Measurements from ENCODE around the gene MLLT10.

The MLLT10 gene

DNA sequence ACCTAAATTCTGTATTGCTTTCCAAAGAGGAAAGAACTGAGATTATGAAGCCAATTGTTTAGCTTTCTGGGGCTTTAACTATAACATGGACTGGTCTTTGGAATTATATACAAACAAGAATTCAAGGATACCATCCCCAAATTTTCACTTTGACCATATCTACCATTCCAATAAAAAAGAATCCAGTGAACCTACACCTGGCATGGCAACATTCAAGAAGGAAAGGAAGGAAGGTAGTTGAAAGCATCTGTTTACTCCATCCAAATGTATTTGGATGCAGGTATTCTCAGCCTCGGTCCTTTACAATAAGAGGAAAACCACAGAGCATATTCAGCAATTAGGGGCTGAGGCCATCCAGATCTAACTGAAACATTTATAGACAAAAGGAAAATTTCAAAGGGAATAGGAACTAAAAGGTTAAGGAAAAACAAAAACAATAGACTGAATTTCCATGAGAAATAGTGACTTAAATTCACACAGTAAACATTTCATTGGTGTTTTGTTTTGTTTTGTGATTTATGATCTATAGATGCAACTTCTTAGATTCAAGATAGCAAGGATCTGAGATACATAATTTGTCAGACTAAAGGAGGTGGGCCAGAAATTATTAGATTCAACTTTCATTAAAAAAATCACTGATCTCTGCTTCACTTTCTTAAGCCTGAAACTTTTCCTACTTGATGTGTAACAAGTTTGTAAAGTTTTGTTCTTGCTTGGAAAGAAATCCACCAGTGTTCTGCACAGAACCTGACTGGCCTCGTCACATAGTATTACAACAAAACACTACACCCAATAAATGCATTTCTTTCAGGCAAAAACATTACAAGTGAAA lies 21.2 kb upstream of the MLLT10 start:
- no CpG with 5 or more reads among the region's 2 CpGs for WGBS
- DNase-seq, result peak; percentile 32
- Histone ChIP-seq H2BK120ac (ENCODE audit: low read depth, low read length) (no peak overlapping the region), H3K27ac (ENCODE audit: low read length, poor library complexity, severe bottlenecking) (no peak overlapping the region), H2BK5ac (ENCODE audit: low read depth, low read length, poor library complexity, severe bottlenecking) (no peak overlapping the region), H3K4me3 (ENCODE audit: insufficient read depth in 1 of 2, low read depth in 1 of 2, low read length in 2 of 2) (no peak overlapping the region), H3K4ac (ENCODE audit: low read depth in 1 of 2, low read length in 2 of 2) (no peak overlapping the region), H2AK5ac (ENCODE audit: low read length, severe bottlenecking) (no peak overlapping the region), H3K18ac (ENCODE audit: low read depth in 1 of 2, low read length in 2 of 2) (no peak overlapping the region), H3K27me3 (ENCODE audit: control insufficient read depth in 1 of 2, insufficient read depth in 1 of 2, low read length in 2 of 2) (no peaks in the 10 kb centered on the region), H4K91ac (ENCODE audit: low read length) (no peak overlapping the region), H3K4me2 (ENCODE audit: low read length, poor library complexity, severe bottlenecking) (no peak overlapping the region), H3K36me3 (ENCODE audit: control insufficient read depth in 1 of 2, insufficient read depth in 2 of 2, low read depth in 1 of 2, low read length in 2 of 2) (no peaks in the 10 kb centered on the region), H3K9me3 (ENCODE audit: control insufficient read depth, low read length) (no peaks in the 10 kb centered on the region), H2BK12ac (ENCODE audit: low read length in 2 of 2) (no peak overlapping the region), H2AFZ (ENCODE audit: low read depth, low read length) (no peak overlapping the region), H3K79me1 (replicated peaks; ENCODE audit: low read length, poor library complexity, severe bottlenecking) (no peaks in the 10 kb centered on the region), H3K9ac (ENCODE audit: low read length) (peak overlapping the region; percentile 13), H3K23ac (ENCODE audit: low read length in 2 of 2) (no peak overlapping the region), H3K4me1 (ENCODE audit: control insufficient read depth, insufficient read depth, low read depth, low read length) (peaks cover 25% of the 10 kb centered on the region), H3K14ac (ENCODE audit: low read length in 2 of 2) (no peak overlapping the region), H4K8ac (ENCODE audit: low read length) (no peak overlapping the region), H2BK15ac (ENCODE audit: low read depth, poor library complexity, severe bottlenecking) (no peak overlapping the region)

DNA sequence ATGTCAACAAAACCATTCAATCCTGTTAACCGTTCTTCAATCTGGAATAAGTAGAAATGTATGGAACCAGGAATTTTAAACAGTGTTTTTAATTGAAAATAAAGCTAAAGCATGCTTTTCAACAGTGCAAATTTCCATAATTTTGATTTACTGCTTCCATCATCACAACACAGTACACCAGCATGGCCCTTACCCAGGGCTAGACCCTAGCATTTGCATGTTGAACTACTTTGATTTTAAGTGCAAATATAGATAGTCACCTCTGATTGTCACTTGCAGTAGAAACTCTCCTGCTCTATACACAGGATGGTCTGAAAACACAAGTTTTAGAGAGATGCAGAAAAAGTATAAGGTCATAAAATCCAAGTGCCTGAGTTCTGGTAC lies 20.6 kb upstream of the MLLT10 start:
- no peak for DNase-seq
- H3K27me3 ChIP-seq (ENCODE audit: control insufficient read depth in 1 of 2, insufficient read depth in 1 of 2, low read length in 2 of 2), result no peaks in the 10 kb centered on the region
- H2BK120ac ChIP-seq (ENCODE audit: low read depth, low read length), result no peak overlapping the region
- no peak overlapping the region for H3K4ac ChIP-seq (ENCODE audit: low read depth in 1 of 2, low read length in 2 of 2)
- no peak overlapping the region for H4K91ac ChIP-seq (ENCODE audit: low read length)
- no peak overlapping the region for H3K4me2 ChIP-seq (ENCODE audit: low read length, poor library complexity, severe bottlenecking)
- no peak overlapping the region for H3K9ac ChIP-seq (ENCODE audit: low read length)
- no peak overlapping the region for H3K14ac ChIP-seq (ENCODE audit: low read length in 2 of 2)
- no peaks in the 10 kb centered on the region for H3K79me1 ChIP-seq (replicated peaks; ENCODE audit: low read length, poor library complexity, severe bottlenecking)
- H3K27ac ChIP-seq (ENCODE audit: low read length, poor library complexity, severe bottlenecking), result no peak overlapping the region
- no peak overlapping the region for H2BK12ac ChIP-seq (ENCODE audit: low read length in 2 of 2)
- H3K9me3 ChIP-seq (ENCODE audit: control insufficient read depth, low read length), result no peaks in the 10 kb centered on the region
- no peak overlapping the region for H3K23ac ChIP-seq (ENCODE audit: low read length in 2 of 2)
- no peak overlapping the region for H4K8ac ChIP-seq (ENCODE audit: low read length)
- peaks cover 25% of the 10 kb centered on the region for H3K4me1 ChIP-seq (ENCODE audit: control insufficient read depth, insufficient read depth, low read depth, low read length)
- H2AFZ ChIP-seq (ENCODE audit: low read depth, low read length), result no peak overlapping the region
- H2BK15ac ChIP-seq (ENCODE audit: low read depth, poor library complexity, severe bottlenecking), result no peak overlapping the region
- WGBS, result no CpG with 5 or more reads among the region's 1 CpG
- no peak overlapping the region for H3K4me3 ChIP-seq (ENCODE audit: insufficient read depth in 1 of 2, low read depth in 1 of 2, low read length in 2 of 2)
- no peak overlapping the region for H3K18ac ChIP-seq (ENCODE audit: low read depth in 1 of 2, low read length in 2 of 2)
- H2AK5ac ChIP-seq (ENCODE audit: low read length, severe bottlenecking), result no peak overlapping the region
- no peaks in the 10 kb centered on the region for H3K36me3 ChIP-seq (ENCODE audit: control insufficient read depth in 1 of 2, insufficient read depth in 2 of 2, low read depth in 1 of 2, low read length in 2 of 2)
- no peak overlapping the region for H2BK5ac ChIP-seq (ENCODE audit: low read depth, low read length, poor library complexity, severe bottlenecking)

DNA sequence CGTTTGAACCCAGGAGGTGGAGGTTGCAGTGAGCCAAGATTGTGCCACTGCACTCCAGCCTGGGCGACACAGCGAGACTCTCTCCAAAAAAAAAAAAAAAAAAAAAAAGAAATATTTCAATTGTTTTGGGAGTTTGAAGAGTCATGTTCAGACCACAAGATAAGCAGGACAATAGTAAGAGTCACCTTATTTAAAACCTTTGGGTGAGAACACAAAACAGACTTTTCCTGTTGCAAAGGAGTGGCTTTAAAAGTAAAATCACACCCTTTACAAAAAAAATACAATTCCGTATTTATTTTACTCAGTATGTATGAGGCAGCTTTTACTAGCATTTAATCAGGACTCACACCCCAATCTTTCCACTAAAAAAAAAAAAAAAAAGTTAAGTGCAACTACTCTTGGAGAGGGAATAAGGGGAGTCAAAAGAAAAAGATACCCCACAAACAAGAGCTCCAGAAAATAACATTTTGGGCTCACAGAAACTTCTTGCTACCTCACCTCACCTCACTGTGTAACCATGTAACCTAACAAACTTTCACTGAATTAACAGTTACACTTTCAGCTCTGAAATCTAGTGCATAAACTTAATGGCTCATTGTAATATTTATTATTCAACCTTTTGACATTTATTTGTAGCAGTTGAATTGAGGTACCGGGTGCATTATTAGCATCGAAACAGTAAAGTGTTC lies 19.8 kb upstream of the MLLT10 start:
- H3K36me3 ChIP-seq (ENCODE audit: control insufficient read depth in 1 of 2, insufficient read depth in 2 of 2, low read depth in 1 of 2, low read length in 2 of 2), result no peaks in the 10 kb centered on the region
- no peak for DNase-seq
- no peak overlapping the region for H3K4ac ChIP-seq (ENCODE audit: low read depth in 1 of 2, low read length in 2 of 2)
- H3K27ac ChIP-seq (ENCODE audit: low read length, poor library complexity, severe bottlenecking), result no peak overlapping the region
- no peaks in the 10 kb centered on the region for H3K27me3 ChIP-seq (ENCODE audit: control insufficient read depth in 1 of 2, insufficient read depth in 1 of 2, low read length in 2 of 2)
- H3K23ac ChIP-seq (ENCODE audit: low read length in 2 of 2), result no peak overlapping the region
- no peak overlapping the region for H3K4me3 ChIP-seq (ENCODE audit: insufficient read depth in 1 of 2, low read depth in 1 of 2, low read length in 2 of 2)
- no peak overlapping the region for H2AK5ac ChIP-seq (ENCODE audit: low read length, severe bottlenecking)
- peaks cover 19% of the 10 kb centered on the region for H3K4me1 ChIP-seq (ENCODE audit: control insufficient read depth, insufficient read depth, low read depth, low read length)
- H3K18ac ChIP-seq (ENCODE audit: low read depth in 1 of 2, low read length in 2 of 2), result no peak overlapping the region
- H4K8ac ChIP-seq (ENCODE audit: low read length), result no peak overlapping the region
- no peak overlapping the region for H2BK120ac ChIP-seq (ENCODE audit: low read depth, low read length)
- no peak overlapping the region for H2BK5ac ChIP-seq (ENCODE audit: low read depth, low read length, poor library complexity, severe bottlenecking)
- no peak overlapping the region for H2BK15ac ChIP-seq (ENCODE audit: low read depth, poor library complexity, severe bottlenecking)
- H4K91ac ChIP-seq (ENCODE audit: low read length), result no peak overlapping the region
- peak overlapping the region; percentile 54 for H3K9ac ChIP-seq (ENCODE audit: low read length)
- H3K9me3 ChIP-seq (ENCODE audit: control insufficient read depth, low read length), result no peaks in the 10 kb centered on the region
- H2AFZ ChIP-seq (ENCODE audit: low read depth, low read length), result no peak overlapping the region
- 0% methylated on average over 2 of the region's 6 CpGs for WGBS
- H3K79me1 ChIP-seq (replicated peaks; ENCODE audit: low read length, poor library complexity, severe bottlenecking), result no peaks in the 10 kb centered on the region
- no peak overlapping the region for H3K14ac ChIP-seq (ENCODE audit: low read length in 2 of 2)
- no peak overlapping the region for H3K4me2 ChIP-seq (ENCODE audit: low read length, poor library complexity, severe bottlenecking)
- no peak overlapping the region for H2BK12ac ChIP-seq (ENCODE audit: low read length in 2 of 2)

DNA sequence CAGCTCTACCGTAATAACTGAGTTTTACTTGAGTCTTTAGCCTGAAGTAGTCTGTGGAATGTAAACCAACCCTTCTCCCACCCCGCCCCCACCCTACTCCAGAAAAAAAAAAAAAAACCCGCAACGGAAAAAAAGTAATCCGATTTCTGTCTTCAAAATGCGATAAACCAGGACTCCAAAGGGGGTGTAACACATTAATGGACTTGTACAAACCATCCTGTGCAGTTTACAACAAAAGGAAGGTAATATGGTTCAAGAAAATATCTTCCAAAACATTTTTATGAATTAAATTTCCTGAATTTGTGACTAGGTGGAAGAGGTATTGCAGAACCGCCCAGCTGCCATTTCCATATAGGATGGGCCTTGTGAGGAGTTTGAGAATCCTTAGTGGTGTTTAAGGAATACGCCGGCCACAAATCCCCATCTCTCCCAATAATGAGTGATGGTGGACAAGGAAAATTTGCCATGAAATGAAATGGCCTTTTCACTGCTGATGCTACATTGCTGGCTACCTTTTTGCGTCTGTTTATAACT lies 19.1 kb upstream of the MLLT10 start:
- WGBS, result 0% methylated on average over 3 of the region's 10 CpGs
- no peak for DNase-seq
- H3K4me1 ChIP-seq (ENCODE audit: control insufficient read depth, insufficient read depth, low read depth, low read length), result peaks cover 13% of the 10 kb centered on the region
- H3K14ac ChIP-seq (ENCODE audit: low read length in 2 of 2), result no peak overlapping the region
- no peak overlapping the region for H2BK12ac ChIP-seq (ENCODE audit: low read length in 2 of 2)
- H2BK120ac ChIP-seq (ENCODE audit: low read depth, low read length), result peak overlapping the region; percentile 58
- peak overlapping the region; percentile 80 for H2AK5ac ChIP-seq (ENCODE audit: low read length, severe bottlenecking)
- peak overlapping the region; percentile 5 for H3K27ac ChIP-seq (ENCODE audit: low read length, poor library complexity, severe bottlenecking)
- no peak overlapping the region for H2BK15ac ChIP-seq (ENCODE audit: low read depth, poor library complexity, severe bottlenecking)
- no peak overlapping the region for H2AFZ ChIP-seq (ENCODE audit: low read depth, low read length)
- peak overlapping the region; percentile 81 for H3K9ac ChIP-seq (ENCODE audit: low read length)
- no peak overlapping the region for H3K23ac ChIP-seq (ENCODE audit: low read length in 2 of 2)
- H3K27me3 ChIP-seq (ENCODE audit: control insufficient read depth in 1 of 2, insufficient read depth in 1 of 2, low read length in 2 of 2), result no peaks in the 10 kb centered on the region
- H3K79me1 ChIP-seq (replicated peaks; ENCODE audit: low read length, poor library complexity, severe bottlenecking), result no peaks in the 10 kb centered on the region
- peak overlapping the region; percentile 16 to 78 for H3K18ac ChIP-seq (ENCODE audit: low read depth in 1 of 2, low read length in 2 of 2)
- no peaks in the 10 kb centered on the region for H3K9me3 ChIP-seq (ENCODE audit: control insufficient read depth, low read length)
- peak overlapping the region; percentile 75 for H3K4me2 ChIP-seq (ENCODE audit: low read length, poor library complexity, severe bottlenecking)
- no peak overlapping the region for H4K91ac ChIP-seq (ENCODE audit: low read length)
- peak overlapping the region; percentile 12 for H4K8ac ChIP-seq (ENCODE audit: low read length)
- H3K36me3 ChIP-seq (ENCODE audit: control insufficient read depth in 1 of 2, insufficient read depth in 2 of 2, low read depth in 1 of 2, low read length in 2 of 2), result no peaks in the 10 kb centered on the region
- no peak overlapping the region for H3K4me3 ChIP-seq (ENCODE audit: insufficient read depth in 1 of 2, low read depth in 1 of 2, low read length in 2 of 2)
- no peak overlapping the region for H2BK5ac ChIP-seq (ENCODE audit: low read depth, low read length, poor library complexity, severe bottlenecking)
- peak overlapping the region; percentile 54 to 86 for H3K4ac ChIP-seq (ENCODE audit: low read depth in 1 of 2, low read length in 2 of 2)
